Ishikawa (cell line): Measurements from ENCODE around the gene MBOAT2.

Experiments used
- CEBPB ChIP-seq: IDR thresholded peaks from 2 replicates; pipeline ENCODE4 v1.6.1; 2012
- CREB1 ChIP-seq: IDR thresholded peaks from 2 replicates; pipeline ENCODE4 v1.6.1; 2012; ENCODE audit warnings: low read depth
- EGR1 ChIP-seq: IDR thresholded peaks from 2 replicates; pipeline ENCODE4 v1.6.1; 2012
- EP300 ChIP-seq: IDR thresholded peaks from 2 replicates; pipeline ENCODE4 v1.6.1; 2012; ENCODE audit warnings: borderline replicate concordance
- FOXM1 ChIP-seq: IDR thresholded peaks from 2 replicates; pipeline ENCODE4 v1.6.1; 2012; ENCODE audit warnings: low read depth, borderline replicate concordance
- NFIC ChIP-seq: IDR thresholded peaks from 2 replicates; pipeline ENCODE4 v1.6.1; 2012
- RAD21 ChIP-seq: IDR thresholded peaks from 2 replicates; pipeline ENCODE4 v1.6.1; 2012; ENCODE audit warnings: low read depth
- TAF1 ChIP-seq: IDR thresholded peaks from 2 replicates; pipeline ENCODE4 v1.6.1; 2012; ENCODE audit warnings: low read depth, mild to moderate bottlenecking
- TCF12 ChIP-seq: IDR thresholded peaks from 2 replicates; pipeline ENCODE4 v1.6.1; 2012; ENCODE audit warnings: low read depth
- YY1 ChIP-seq: IDR thresholded peaks from 2 replicates; pipeline ENCODE4 v1.6.1; 2012; ENCODE audit warnings: low read depth
- TF ChIP-seq, protein P1 (sequence below): IDR thresholded peaks from 2 replicates; pipeline ENCODE4 v1.6.1; 2012; ENCODE audit warnings: low read depth, mild to moderate bottlenecking
- TF ChIP-seq, protein P2 (sequence below): IDR thresholded peaks from 2 replicates; pipeline ENCODE4 v1.6.1; 2012
- TF ChIP-seq, protein P3 (sequence below): IDR thresholded peaks from 2 replicates; pipeline ENCODE4 v1.6.1; 2012

DNA sequence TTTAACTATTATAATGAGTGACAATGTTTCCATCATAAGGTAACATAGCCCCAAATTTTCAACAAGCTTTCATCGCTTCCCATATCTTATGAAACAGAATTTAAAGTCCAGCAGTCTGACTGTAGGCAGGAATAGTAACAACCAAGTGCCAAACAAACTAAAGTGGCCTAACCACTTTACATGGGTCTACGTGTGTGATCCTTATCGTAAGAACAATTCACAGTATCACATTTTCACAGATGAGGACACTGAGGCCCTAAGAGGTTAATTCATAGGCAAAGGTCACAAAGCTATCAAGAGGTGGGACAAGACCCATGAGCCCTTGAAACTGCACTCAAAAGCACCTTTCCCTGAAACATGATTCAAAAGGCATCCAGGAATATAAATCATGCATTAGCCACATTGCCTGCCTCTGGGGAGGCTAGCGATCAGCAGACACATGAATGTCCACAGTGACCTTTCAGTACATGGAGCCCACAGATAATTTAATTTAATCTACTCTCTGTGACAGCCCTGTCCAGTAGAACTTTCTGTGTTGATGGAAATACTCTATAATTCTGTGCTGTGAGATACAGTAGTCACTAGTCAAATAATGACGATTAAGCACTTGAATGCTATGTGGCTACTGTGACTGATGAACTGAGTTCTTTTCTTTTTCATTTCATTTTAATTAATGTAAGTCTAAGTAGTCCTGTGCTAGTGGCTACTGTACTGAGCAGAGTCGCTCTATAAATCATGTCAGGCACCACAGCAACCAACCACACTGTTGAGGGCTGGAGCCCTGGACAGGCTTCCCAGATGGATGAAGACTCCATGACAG, 196.4 kb downstream of the MBOAT2 start:
- TF ChIP-seq TAF1 (no peak), RAD21 (no peak), TCF12 (no peak), YY1 (no peak), EP300 (no peak), EGR1 (no peak), NFIC (no peak), FOXM1 (no peak), CEBPB (no peak), CREB1 (no peak)
- TF ChIP-seq, protein P1, sequence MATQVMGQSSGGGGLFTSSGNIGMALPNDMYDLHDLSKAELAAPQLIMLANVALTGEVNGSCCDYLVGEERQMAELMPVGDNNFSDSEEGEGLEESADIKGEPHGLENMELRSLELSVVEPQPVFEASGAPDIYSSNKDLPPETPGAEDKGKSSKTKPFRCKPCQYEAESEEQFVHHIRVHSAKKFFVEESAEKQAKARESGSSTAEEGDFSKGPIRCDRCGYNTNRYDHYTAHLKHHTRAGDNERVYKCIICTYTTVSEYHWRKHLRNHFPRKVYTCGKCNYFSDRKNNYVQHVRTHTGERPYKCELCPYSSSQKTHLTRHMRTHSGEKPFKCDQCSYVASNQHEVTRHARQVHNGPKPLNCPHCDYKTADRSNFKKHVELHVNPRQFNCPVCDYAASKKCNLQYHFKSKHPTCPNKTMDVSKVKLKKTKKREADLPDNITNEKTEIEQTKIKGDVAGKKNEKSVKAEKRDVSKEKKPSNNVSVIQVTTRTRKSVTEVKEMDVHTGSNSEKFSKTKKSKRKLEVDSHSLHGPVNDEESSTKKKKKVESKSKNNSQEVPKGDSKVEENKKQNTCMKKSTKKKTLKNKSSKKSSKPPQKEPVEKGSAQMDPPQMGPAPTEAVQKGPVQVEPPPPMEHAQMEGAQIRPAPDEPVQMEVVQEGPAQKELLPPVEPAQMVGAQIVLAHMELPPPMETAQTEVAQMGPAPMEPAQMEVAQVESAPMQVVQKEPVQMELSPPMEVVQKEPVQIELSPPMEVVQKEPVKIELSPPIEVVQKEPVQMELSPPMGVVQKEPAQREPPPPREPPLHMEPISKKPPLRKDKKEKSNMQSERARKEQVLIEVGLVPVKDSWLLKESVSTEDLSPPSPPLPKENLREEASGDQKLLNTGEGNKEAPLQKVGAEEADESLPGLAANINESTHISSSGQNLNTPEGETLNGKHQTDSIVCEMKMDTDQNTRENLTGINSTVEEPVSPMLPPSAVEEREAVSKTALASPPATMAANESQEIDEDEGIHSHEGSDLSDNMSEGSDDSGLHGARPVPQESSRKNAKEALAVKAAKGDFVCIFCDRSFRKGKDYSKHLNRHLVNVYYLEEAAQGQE, result no peak
- TF ChIP-seq, protein P2, sequence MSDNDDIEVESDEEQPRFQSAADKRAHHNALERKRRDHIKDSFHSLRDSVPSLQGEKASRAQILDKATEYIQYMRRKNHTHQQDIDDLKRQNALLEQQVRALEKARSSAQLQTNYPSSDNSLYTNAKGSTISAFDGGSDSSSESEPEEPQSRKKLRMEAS, result no peak
- TF ChIP-seq, protein P3, sequence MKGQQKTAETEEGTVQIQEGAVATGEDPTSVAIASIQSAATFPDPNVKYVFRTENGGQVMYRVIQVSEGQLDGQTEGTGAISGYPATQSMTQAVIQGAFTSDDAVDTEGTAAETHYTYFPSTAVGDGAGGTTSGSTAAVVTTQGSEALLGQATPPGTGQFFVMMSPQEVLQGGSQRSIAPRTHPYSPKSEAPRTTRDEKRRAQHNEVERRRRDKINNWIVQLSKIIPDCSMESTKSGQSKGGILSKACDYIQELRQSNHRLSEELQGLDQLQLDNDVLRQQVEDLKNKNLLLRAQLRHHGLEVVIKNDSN, result no peak
